GM20000 (cell line): ENCODE measurements around the gene N4BP2.
A peak's percentile ranks its signal among the peaks of the same experiment; 100 is the strongest.

Experiments
- DNase-seq: peaks from one replicate; pipeline ENCODE4 v3.0.0; 2012; ENCODE audit warnings: low spot score
- TF ChIP-seq, protein P1 (sequence below): IDR thresholded peaks from 2 replicates; pipeline ENCODE4 v1.5.1; 2012; ENCODE audit warnings: mild to moderate bottlenecking, control low read depth; ENCODE audit errors: extremely low read depth, missing control alignments

Gene N4BP2

DNA sequence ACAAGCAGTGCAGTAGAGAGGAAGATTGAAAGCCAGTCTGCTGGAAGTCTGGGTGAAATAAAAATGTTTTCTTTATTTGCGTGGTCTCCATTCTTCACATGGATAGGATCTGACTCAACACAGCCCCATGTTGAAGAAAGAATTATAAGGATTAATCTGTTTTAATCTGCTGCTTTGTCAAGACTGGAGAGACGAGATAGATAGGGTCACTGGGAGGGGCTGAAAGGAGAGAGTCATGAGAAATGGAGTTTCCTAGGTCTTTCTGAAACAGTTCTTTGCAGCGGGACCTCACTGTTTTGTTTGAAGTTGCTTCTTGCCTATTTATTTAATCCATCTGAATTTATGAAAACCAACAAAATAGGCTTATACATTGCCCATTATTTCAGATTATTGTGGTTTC, 107.8 kb downstream of the N4BP2 start:
- DNase-seq = no peak
- TF ChIP-seq, protein P1, sequence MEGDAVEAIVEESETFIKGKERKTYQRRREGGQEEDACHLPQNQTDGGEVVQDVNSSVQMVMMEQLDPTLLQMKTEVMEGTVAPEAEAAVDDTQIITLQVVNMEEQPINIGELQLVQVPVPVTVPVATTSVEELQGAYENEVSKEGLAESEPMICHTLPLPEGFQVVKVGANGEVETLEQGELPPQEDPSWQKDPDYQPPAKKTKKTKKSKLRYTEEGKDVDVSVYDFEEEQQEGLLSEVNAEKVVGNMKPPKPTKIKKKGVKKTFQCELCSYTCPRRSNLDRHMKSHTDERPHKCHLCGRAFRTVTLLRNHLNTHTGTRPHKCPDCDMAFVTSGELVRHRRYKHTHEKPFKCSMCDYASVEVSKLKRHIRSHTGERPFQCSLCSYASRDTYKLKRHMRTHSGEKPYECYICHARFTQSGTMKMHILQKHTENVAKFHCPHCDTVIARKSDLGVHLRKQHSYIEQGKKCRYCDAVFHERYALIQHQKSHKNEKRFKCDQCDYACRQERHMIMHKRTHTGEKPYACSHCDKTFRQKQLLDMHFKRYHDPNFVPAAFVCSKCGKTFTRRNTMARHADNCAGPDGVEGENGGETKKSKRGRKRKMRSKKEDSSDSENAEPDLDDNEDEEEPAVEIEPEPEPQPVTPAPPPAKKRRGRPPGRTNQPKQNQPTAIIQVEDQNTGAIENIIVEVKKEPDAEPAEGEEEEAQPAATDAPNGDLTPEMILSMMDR = no peak

DNA sequence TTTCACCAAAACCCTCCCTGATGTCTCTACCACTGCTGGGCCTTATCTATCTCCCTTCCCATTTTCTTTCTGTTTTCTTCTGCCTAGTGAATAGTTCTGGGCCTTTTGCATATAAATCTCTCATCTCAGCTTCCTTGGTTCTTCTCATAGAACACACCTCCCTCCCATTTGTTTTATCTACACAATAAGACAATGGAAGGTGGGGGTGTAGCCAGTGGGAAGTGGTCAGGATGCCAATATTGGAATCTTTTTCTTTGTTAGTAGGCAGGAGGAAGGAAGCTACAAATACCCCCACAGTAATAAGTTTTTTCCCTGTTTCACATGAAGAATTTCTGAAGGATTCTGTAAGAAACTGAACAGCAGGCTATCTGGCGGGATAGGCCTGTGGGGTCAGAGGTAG, 109.3 kb downstream of the N4BP2 start:
- TF ChIP-seq, protein P1 = no peak

DNA sequence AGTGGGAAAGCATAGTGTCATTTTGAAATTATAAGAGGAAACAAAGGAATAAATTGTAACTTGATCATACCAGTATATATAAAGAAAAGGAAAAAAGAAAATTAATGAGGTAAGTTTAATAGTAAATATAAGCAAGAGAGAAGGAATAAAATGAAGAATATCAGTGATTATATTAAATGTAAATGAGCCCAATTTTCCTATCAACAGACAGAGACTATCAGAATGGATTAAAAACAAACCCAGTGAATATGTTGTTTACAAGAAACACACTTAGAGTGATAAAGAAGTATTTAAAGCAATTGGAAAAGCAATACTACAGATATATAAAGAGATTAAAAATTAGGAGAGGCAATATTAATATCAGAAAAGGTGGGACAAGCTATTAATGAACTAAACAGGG, 111.4 kb downstream of the N4BP2 start:
- no peak for DNase-seq

More for the DNA sequence above, 109.3 kb downstream of the N4BP2 start:
- no peak for DNase-seq

DNA sequence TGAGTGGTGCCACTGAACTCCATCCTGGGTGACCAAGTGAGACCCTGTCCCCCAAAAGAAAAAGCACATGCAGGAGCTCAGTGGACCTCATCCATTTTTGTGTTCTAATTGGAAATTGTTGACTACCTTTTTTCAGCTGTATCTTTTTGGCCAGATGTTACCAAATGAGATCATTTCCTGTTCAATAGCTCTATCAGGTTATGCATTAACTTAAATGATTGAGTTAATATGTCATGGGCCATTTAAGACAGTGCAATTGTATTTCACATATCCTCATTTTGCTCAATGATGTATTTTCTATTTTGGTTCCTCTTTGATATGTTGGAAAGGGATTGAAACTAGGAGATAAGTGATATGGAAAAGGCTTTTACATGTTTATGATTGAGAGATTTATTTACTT, 113.9 kb downstream of the N4BP2 start:
- peak; percentile 24 for DNase-seq
- TF ChIP-seq, protein P1 = no peak

More for the DNA sequence above, 111.4 kb downstream of the N4BP2 start:
- TF ChIP-seq, protein P1 = no peak

DNA sequence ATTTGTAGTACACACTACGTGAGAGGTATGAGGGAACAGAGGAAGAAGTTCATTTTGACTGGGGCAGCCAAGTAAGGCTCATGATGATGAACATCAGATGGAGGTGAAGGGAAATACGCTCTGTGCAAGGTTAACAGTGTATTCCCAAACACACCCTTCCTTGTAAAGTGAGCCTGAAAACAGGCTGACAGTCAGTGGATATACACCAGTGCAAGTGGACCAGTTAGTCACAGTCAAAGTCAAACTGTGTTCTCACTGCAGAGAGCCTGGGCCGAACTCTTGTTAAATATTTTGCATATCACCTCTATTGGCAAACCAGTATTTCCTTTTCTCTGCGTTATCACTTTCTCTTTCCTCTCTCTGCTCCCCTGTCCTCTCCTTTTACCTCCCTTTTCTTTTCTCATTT, 116.8 kb downstream of the N4BP2 start:
- peak; percentile 42 for DNase-seq
- TF ChIP-seq, protein P1 = no peak

DNA sequence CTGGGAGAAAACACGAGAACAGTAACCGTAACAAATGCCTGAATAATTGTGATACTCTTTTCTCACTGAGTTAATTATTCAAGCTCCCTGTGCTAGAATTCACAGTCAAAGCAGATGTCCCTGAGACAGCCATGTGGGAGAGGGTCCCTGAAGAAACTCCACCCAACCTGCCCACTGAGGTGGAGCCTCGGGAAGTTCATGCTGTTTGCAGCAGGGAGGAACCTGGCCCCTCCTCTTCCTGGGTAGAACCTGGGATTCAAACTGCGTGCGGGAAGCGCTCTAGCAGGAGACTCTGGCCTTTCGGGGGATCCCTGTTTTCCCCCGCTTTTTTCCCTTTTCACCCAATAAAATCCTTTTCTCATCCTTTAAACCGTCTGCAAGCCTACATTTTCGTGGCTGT, 120.0 kb downstream of the N4BP2 start:
- TF ChIP-seq, protein P1 = no peak
- DNase-seq = no peak

DNA sequence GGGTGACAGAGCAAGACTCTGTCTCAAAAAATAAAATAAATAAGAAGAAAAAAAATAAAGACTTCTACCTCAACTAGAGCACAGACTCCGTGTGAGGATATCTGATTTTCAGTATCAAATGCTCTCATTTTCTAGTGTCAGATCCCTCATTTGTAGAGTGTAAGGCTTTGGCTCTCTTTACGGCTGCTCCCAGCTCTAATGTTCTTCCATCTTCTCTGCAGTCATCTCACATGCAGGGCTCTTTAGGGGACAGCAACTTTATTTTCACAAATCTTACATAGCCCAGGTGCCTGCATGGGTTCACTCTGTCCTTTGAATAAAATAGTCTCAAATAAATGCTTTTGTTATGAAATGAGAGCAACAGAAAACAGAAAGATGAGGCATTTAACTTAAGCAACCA, 120.9 kb downstream of the N4BP2 start:
- DNase-seq = no peak
- TF ChIP-seq, protein P1 = no peak
